Omental fat pad (tissue), 4 donors: Measurements from ENCODE around the gene MRPS16. TPM values are rescaled to one million over a fixed set of nuclear protein-coding genes. Genes with fewer than 3 reads are reported as not detected.

Experiments
- ATAC-seq: fragments of 150-250 bp; one replicate; pipeline ENCODE4 v1.9.1; 2016; ENCODE audit warnings: mild to moderate bottlenecking, moderate library complexity; ENCODE audit not compliant: low FRiP score
- DNase-seq: peaks from one replicate; pipeline ENCODE4 v3.0.0-alpha.2; 2019; ENCODE audit warnings: low spot score
- CTCF ChIP-seq, 3 donors: fragments of 450-650 bp; IDR thresholded peaks; one replicate each; pipeline ENCODE4 v1.5.1; 2016 to 2017; ENCODE audit warnings: antibody characterized with exemption in 3 of 3, mild to moderate bottlenecking in 3 of 3, moderate library complexity in 2 of 3
- total RNA-seq, 4 donors: library from RNA; depleted of rRNA; stranded (reverse); fragments of >200 nt; gene quantifications; one replicate each; pipeline ENCODE4 v1.1.0, GENCODE V29; 2016

The MRPS16 gene
- total RNA-seq, 4 donors from 2014 or later: 35.8 to 47.9 (median 39.9) TPM

GRCh38 chr10:73225518-73225917, 26.9 kb downstream of the MRPS16 start:
- DNase-seq (no peak), ATAC-seq (no peak)
- TF ChIP-seq CTCF (IDR thresholded peaks at IDR 0.05): no peak

DNA sequence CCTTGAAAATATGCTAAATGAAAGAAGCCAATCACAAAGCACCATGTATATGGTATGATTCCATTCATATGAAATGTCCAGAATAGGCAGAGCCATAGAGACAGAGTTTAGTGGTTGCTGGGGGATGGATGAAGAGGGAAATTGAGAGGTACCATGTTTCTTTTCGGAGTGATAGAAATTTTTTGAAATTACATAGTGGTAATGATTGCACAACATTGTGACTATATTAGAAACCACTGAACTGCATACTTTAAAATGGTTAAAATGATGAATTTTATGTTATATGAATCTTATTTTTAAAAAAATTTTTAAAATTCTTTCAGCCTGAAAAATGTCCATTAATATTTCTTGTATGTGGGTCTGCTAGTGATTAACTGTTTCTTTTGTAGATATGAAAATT, 31.5 kb downstream of the MRPS16 start:
- DNase-seq (no peak), ATAC-seq (no peak)
- no peak for TF ChIP-seq CTCF (IDR thresholded peaks at IDR 0.05)

GRCh38 chr10:73219384-73219783, 33.1 kb downstream of the MRPS16 start:
- ATAC-seq (no peak), DNase-seq (no peak)
- TF ChIP-seq CTCF (IDR thresholded peaks at IDR 0.05): no peak

DNA sequence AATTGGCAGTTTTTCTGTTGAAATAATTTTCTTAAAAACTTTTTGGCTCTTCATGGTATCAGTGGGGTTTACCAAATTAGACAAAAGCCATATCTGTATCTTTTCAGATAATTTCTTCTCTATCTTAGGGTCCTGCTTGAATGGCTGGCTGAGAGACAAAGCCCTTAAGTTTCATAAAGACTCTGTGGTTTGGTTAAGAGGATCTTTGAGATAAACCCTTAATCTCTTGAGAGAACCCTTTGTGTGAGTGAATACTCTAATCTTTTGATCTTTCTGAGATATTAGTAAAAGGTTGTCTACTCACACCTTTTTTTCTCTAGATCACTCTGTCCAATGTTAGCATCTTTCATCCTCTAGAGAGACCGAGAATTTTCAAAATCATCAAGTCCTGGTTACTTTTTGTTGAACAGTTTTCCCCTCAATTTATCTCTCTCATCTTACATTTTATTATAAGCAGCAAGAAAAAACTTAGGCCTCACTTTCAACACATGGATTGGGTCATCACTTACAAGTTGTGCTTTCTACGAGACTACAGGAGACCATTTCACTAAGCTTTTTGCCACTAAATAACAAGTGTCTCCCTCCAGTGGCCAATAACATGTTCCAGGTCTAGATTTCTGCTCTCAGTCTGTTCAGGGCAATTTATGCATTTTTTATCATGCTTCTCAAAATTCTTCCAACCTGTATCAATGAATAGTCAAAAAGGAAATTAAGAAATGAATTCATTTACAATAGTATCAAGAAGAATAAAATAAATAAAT, 33.8 kb downstream of the MRPS16 start:
- ATAC-seq (no peak), DNase-seq (no peak)
- TF ChIP-seq CTCF (IDR thresholded peaks at IDR 0.05): no peak

DNA sequence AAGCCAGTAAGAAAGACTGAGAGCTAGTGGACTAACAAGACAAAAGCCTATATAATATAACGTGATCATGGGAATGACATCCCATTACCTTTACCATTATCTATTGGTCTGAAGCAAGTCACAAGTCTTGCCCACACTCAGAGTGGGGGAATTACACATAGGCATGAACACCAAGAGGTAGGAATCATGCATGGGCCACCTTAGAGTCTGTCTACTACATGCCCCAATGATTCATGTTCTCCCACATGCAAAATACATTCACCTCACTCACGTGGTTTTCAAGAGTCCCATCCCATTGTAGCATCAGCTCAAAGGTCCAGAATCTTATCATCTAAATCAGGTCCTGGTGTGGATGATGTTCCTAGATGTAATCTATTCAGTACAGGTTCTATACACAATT, 34.8 kb downstream of the MRPS16 start:
- no peak for ATAC-seq
- no peak for DNase-seq
- TF ChIP-seq CTCF (IDR thresholded peaks at IDR 0.05): no peak

GRCh38 chr10:73215749-73216148, 36.7 kb downstream of the MRPS16 start:
- TF ChIP-seq CTCF (IDR thresholded peaks at IDR 0.05): no peak
- ATAC-seq (no peak), DNase-seq (no peak)

DNA sequence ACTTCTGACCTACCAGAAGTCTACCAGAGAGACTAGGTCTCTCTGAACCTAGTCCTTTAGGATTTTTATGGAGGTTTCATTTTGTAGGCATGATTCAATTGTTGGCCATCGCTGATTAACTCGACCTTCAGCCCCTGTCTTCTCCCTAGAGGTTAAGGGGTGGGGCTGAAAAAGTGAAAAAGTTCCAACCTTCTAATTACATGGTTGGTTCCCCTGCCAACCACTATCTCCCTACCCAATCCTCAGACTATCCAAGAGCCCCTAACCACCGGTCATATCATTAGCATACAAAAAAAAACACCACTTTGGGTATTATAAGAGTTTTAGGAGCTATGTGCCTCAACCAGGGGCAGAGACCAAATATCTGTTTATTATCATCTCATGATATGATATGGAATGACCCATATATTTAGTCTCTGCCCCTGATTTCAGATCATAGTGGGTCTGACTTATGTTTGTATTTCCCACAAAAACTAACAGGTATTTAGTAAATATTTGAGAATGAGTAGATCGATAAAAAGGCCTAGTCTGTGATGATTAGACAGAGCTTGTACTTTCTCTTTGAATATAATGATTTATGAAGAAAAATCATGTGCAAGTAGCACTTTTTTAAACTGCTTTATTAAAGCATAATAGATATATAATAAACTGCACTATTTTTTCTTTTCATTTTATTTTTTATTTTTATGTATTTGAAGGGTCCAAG, 41.2 kb downstream of the MRPS16 start:
- no peak for DNase-seq
- TF ChIP-seq CTCF (IDR thresholded peaks at IDR 0.05): no peak
- ATAC-seq: no peak
